Inflammatory macrophage treated with lipopolysaccharide for 4 hours (primary cell): ENCODE results near the gene CTNND2.

Source experiments
- DNase-seq: peaks from one replicate; pipeline ENCODE4 v3.0.0-alpha.2; 2020

Gene CTNND2

GRCh38 chr5:11590475-11590874 is 313.8 kb downstream of the CTNND2 start:
- DNase-seq = no peak

GRCh38 chr5:11588803-11589202 is 315.4 kb downstream of the CTNND2 start:
- DNase-seq = no peak

- DNase-seq = no peak
These were observed 320.2 kb downstream of the CTNND2 start for GRCh38 chr5:11584017-11584416.

- no peak for DNase-seq
These were observed 324.9 kb downstream of the CTNND2 start for GRCh38 chr5:11579351-11579750.

- no peak for DNase-seq
These were observed 329.5 kb downstream of the CTNND2 start for GRCh38 chr5:11574787-11575186.

- DNase-seq = no peak
These were observed 330.9 kb downstream of the CTNND2 start for GRCh38 chr5:11573140-11573992.

- DNase-seq = no peak
These were observed 339.5 kb downstream of the CTNND2 start for GRCh38 chr5:11564706-11565105.

- no peak for DNase-seq
These were observed 340.4 kb downstream of the CTNND2 start for GRCh38 chr5:11563822-11564221.

- no peak for DNase-seq
These were observed 343.1 kb downstream of the CTNND2 start for GRCh38 chr5:11560915-11561697.

- DNase-seq = no peak
These were observed 347.2 kb downstream of the CTNND2 start for GRCh38 chr5:11557063-11557462.

- DNase-seq = no peak
These were observed 349.1 kb downstream of the CTNND2 start for GRCh38 chr5:11555171-11555570.

- DNase-seq = peak; percentile 30
These were observed 356.5 kb downstream of the CTNND2 start for GRCh38 chr5:11547730-11548129.

GRCh38 chr5:11547140-11547539 is 357.1 kb downstream of the CTNND2 start:
- DNase-seq = no peak

GRCh38 chr5:11540112-11540511 is 364.1 kb downstream of the CTNND2 start:
- no peak for DNase-seq

GRCh38 chr5:11531811-11532555 is 372.3 kb downstream of the CTNND2 start:
- DNase-seq = no peak

- DNase-seq = no peak
These were observed 375.5 kb downstream of the CTNND2 start for GRCh38 chr5:11528720-11529119.

GRCh38 chr5:11527652-11528349 is 376.4 kb downstream of the CTNND2 start:
- DNase-seq = no peak

- no peak for DNase-seq
These were observed 379.2 kb downstream of the CTNND2 start for GRCh38 chr5:11525020-11525419.

GRCh38 chr5:11524188-11524587 is 380.1 kb downstream of the CTNND2 start:
- DNase-seq = no peak

- no peak for DNase-seq
These were observed 381.4 kb downstream of the CTNND2 start for GRCh38 chr5:11522796-11523195.

GRCh38 chr5:11520241-11520930 is 383.9 kb downstream of the CTNND2 start:
- no peak for DNase-seq

GRCh38 chr5:11519236-11519635 is 385.0 kb downstream of the CTNND2 start:
- no peak for DNase-seq
